ENCODE measurements around the gene PTRHD1.
"Not testable (repeated sequence)": the region's sequence is repeated elsewhere in the genome, so short reads cannot be mapped to it uniquely, and the experiment has no call there.

PTRHD1 gene

GRCh38 chr2:24809316-24810007 lies 16.3 kb upstream of the PTRHD1 start:
- H3K4me3 ChIP-seq (ENCODE audit: low read depth in 1 of 2, low read length in 2 of 2): no peak overlapping the region
- H3K27ac ChIP-seq (ENCODE audit: low read length): no peak overlapping the region
- no peak overlapping the region for H2AFZ ChIP-seq (ENCODE audit: low read depth, low read length)
- ATAC-seq (ENCODE audit: insufficient read depth, low read depth) (no peak), DNase-seq (no peak)
- peaks cover 72% of the 10 kb centered on the region for H3K36me3 ChIP-seq (ENCODE audit: insufficient read depth, low read length)
- H3K27me3 ChIP-seq (ENCODE audit: insufficient read depth, low read length, poor library complexity): no peaks in the 10 kb centered on the region
- TF ChIP-seq EZH2 (IDR thresholded peaks at IDR 0.05; ENCODE audit: borderline replicate concordance, low read depth, low read length, severe bottlenecking) (no peak), CTCF (IDR thresholded peaks at IDR 0.05; ENCODE audit: borderline replicate concordance, extremely low read depth, low read length, poor library complexity, severe bottlenecking) (no peak)
- no peaks in the 10 kb centered on the region for H3K9me3 ChIP-seq (ENCODE audit: insufficient read depth, low read length, severe bottlenecking)
- peaks cover 94% of the 10 kb centered on the region for H3K79me2 ChIP-seq (ENCODE audit: insufficient read depth, low read length)
- no peak overlapping the region for H3K4me2 ChIP-seq (ENCODE audit: insufficient read depth, low read length)
- H3K4me1 ChIP-seq (ENCODE audit: insufficient read depth, low read length): no peaks in the 10 kb centered on the region
- peaks cover 26% of the 10 kb centered on the region for H4K20me1 ChIP-seq (ENCODE audit: insufficient read depth, low read length)
- no peak overlapping the region for H3K9ac ChIP-seq (ENCODE audit: low read depth, low read length)

- no peak overlapping the region for H3K27ac ChIP-seq (ENCODE audit: low read length)
- H3K4me1 ChIP-seq (ENCODE audit: insufficient read depth, low read length): no peaks in the 10 kb centered on the region
- no peak overlapping the region for H3K4me2 ChIP-seq (ENCODE audit: insufficient read depth, low read length)
- no peaks in the 10 kb centered on the region for H3K27me3 ChIP-seq (ENCODE audit: insufficient read depth, low read length, poor library complexity)
- H3K79me2 ChIP-seq (ENCODE audit: insufficient read depth, low read length): peaks cover 73% of the 10 kb centered on the region
- TF ChIP-seq EZH2 (IDR thresholded peaks at IDR 0.05; ENCODE audit: borderline replicate concordance, low read depth, low read length, severe bottlenecking): no peak
- TF ChIP-seq CTCF (IDR thresholded peaks at IDR 0.05; ENCODE audit: borderline replicate concordance, extremely low read depth, low read length, poor library complexity, severe bottlenecking): no peak
- no peak overlapping the region for H2AFZ ChIP-seq (ENCODE audit: low read depth, low read length)
- peaks cover 47% of the 10 kb centered on the region for H3K36me3 ChIP-seq (ENCODE audit: insufficient read depth, low read length)
- H3K9me3 ChIP-seq (ENCODE audit: insufficient read depth, low read length, severe bottlenecking): no peaks in the 10 kb centered on the region
- H4K20me1 ChIP-seq (ENCODE audit: insufficient read depth, low read length): peaks cover 7% of the 10 kb centered on the region; the same call in 1 of the 2 replicates
- H3K9ac ChIP-seq (ENCODE audit: low read depth, low read length): no peak overlapping the region
- H3K4me3 ChIP-seq (ENCODE audit: low read depth in 1 of 2, low read length in 2 of 2): no peak overlapping the region
- no peak for ATAC-seq (ENCODE audit: insufficient read depth, low read depth)
- DNase-seq: no peak
These were observed 13.5 kb upstream of the PTRHD1 start for GRCh38 chr2:24806661-24807036.

- not testable (repeated sequence) for H2AFZ ChIP-seq (ENCODE audit: low read depth, low read length); DNase-seq; H3K9ac ChIP-seq (ENCODE audit: low read depth, low read length); H3K4me2 ChIP-seq (ENCODE audit: insufficient read depth, low read length); H3K4me3 ChIP-seq (ENCODE audit: low read depth in 1 of 2, low read length in 2 of 2); H3K27me3 ChIP-seq (ENCODE audit: insufficient read depth, low read length, poor library complexity); ATAC-seq (ENCODE audit: insufficient read depth, low read depth); H3K4me1 ChIP-seq (ENCODE audit: insufficient read depth, low read length); H3K9me3 ChIP-seq (ENCODE audit: insufficient read depth, low read length, severe bottlenecking); H3K27ac ChIP-seq (ENCODE audit: low read length); H4K20me1 ChIP-seq (ENCODE audit: insufficient read depth, low read length)
- H3K36me3 ChIP-seq (ENCODE audit: insufficient read depth, low read length): peaks cover 47% of the 10 kb centered on the region
- H3K79me2 ChIP-seq (ENCODE audit: insufficient read depth, low read length): peaks cover 73% of the 10 kb centered on the region
These were observed 12.8 kb upstream of the PTRHD1 start for GRCh38 chr2:24805811-24806660.

- not testable (repeated sequence) for H3K4me3 ChIP-seq (ENCODE audit: low read depth in 1 of 2, low read length in 2 of 2); ATAC-seq (ENCODE audit: insufficient read depth, low read depth); H3K27ac ChIP-seq (ENCODE audit: low read length); H2AFZ ChIP-seq (ENCODE audit: low read depth, low read length); H3K9ac ChIP-seq (ENCODE audit: low read depth, low read length); DNase-seq; H3K27me3 ChIP-seq (ENCODE audit: insufficient read depth, low read length, poor library complexity); H3K9me3 ChIP-seq (ENCODE audit: insufficient read depth, low read length, severe bottlenecking); H3K4me2 ChIP-seq (ENCODE audit: insufficient read depth, low read length)
- Histone ChIP-seq H4K20me1 (ENCODE audit: insufficient read depth, low read length) (peaks cover 12% of the 10 kb centered on the region), H3K79me2 (ENCODE audit: insufficient read depth, low read length) (peaks cover 67% of the 10 kb centered on the region), H3K36me3 (ENCODE audit: insufficient read depth, low read length) (peaks cover 56% of the 10 kb centered on the region), H3K4me1 (ENCODE audit: insufficient read depth, low read length) (peaks cover 19% of the 10 kb centered on the region)
These were observed 7.3 kb upstream of the PTRHD1 start for GRCh38 chr2:24800487-24800886.

All from DND-41 (cell line).